HepG2 (cell line): Measurements from ENCODE around the gene ATP9B. TPM values are rescaled to one million over a fixed set of nuclear protein-coding genes. Genes with fewer than 3 reads are reported as not detected.

Source experiments
- ATAC-seq: fragments of 200-7000 bp; cut with Tn5 transposase; 3 replicates; pipeline ENCODE4 v1.9.1; 2020; ENCODE audit warnings: mild to moderate bottlenecking, moderate library complexity
- BruUV-seq: library from RNA; stranded (reverse); fragments of 400-500 nt; replicated peaks from 2 replicates; lab custom pipeline; 2021; lab: Mats Ljungman, UMichigan
- CTCF ChIA-PET: fragments of 300-600 bp; formaldehyde crosslinking; extraction: SDS; loops from one replicate; lab custom pipeline; 2021; ENCODE audit warnings: low total read pairs, inconsistent platforms, low intra/inter-chr PET ratio; lab: Yijun Ruan, JAX
- POLR2A ChIA-PET: fragments of 350-600 bp; sonication (Branson Sonifier 250); formaldehyde crosslinking; loops from one replicate; lab custom pipeline; 2020; ENCODE audit warnings: antibody characterized with exemption, inconsistent platforms; lab: Yijun Ruan, JAX
- DNase-seq: peaks from one replicate; pipeline ENCODE4 v3.0.0-alpha.2; 2015; ENCODE audit warnings: low spot score
- FAIRE-seq: peaks from 3 replicates; lab custom pipeline; 2011; peaks lifted over from hg19 to GRCh38; lab: Jason Lieb, UNC
- H2AFZ ChIP-seq: one replicate; pipeline ENCODE4 v1.6.1; 2011; ENCODE audit warnings: low read length, inconsistent platforms
- H3K27ac ChIP-seq: fragments of 300-600 bp; 3 replicates; pipeline ENCODE4 v1.8.0; 2011; ENCODE audit warnings: mixed run types, mild to moderate bottlenecking, mixed read lengths, low read length, inconsistent platforms; ENCODE audit not compliant: insufficient read depth; ENCODE audit errors: extremely low read length
- H3K27me3 ChIP-seq, 2 experiments: fragments of 200-600 bp in 1 of 2; 2 replicates in 1 of 2; 3 replicates in 1 of 2; pipeline versions ENCODE4 v1.6.0 to v1.8.0; 2011; ENCODE audit warnings: low read length in 2 of 2, mild to moderate bottlenecking in 2 of 2, moderate library complexity in 2 of 2, inconsistent platforms in 1 of 2; ENCODE audit not compliant: insufficient read depth in 2 of 2, control insufficient read depth in 1 of 2
- H3K36me3 ChIP-seq, 2 experiments: fragments of 200-600 bp in 1 of 2; replicated peaks in 1 of 2; 2 replicates in 1 of 2; 3 replicates in 1 of 2; pipeline versions ENCODE4 v1.5.1 to v1.8.0; 2011; ENCODE audit warnings: low read length in 2 of 2, inconsistent platforms in 1 of 2; ENCODE audit not compliant: insufficient read depth in 2 of 2, control insufficient read depth in 1 of 2
- H3K4me1 ChIP-seq: 2 replicates; pipeline ENCODE4 v1.5.1; 2012; ENCODE audit warnings: low read length, inconsistent platforms; ENCODE audit not compliant: insufficient read depth
- H3K4me2 ChIP-seq: 2 replicates; pipeline ENCODE4 v1.6.0; 2011; ENCODE audit warnings: low read depth, low read length, inconsistent platforms
- H3K4me3 ChIP-seq, 3 experiments: fragments of 200-600 bp in 1 of 3; sonication (generic), shearing (Covaris generic) in 1 of 3; replicated peaks in 1 of 3; 2 replicates each; pipeline ENCODE4 v1.5.1; 2011 to 2016; ENCODE audit warnings: low read length in 3 of 3, inconsistent platforms in 2 of 3, low read depth in 2 of 3, mild to moderate bottlenecking in 2 of 3, control low read depth in 1 of 3, mixed read lengths in 1 of 3; ENCODE audit not compliant: insufficient read depth in 1 of 3
- H3K79me2 ChIP-seq: one replicate; pipeline ENCODE4 v1.6.1; 2011; ENCODE audit warnings: low read length, inconsistent platforms; ENCODE audit not compliant: insufficient read depth
- H3K9ac ChIP-seq: 2 replicates; pipeline ENCODE4 v1.6.0; 2011; ENCODE audit warnings: mild to moderate bottlenecking, low read depth, low read length, inconsistent platforms; ENCODE audit not compliant: insufficient read depth
- H3K9me3 ChIP-seq: 2 replicates; pipeline ENCODE4 v1.5.1; 2012; ENCODE audit warnings: mild to moderate bottlenecking, low read length
- H4K20me1 ChIP-seq: 2 replicates; pipeline ENCODE4 v1.6.0; 2011; ENCODE audit warnings: inconsistent platforms, mild to moderate bottlenecking, low read length, moderate library complexity; ENCODE audit not compliant: insufficient read depth
- AHR ChIP-seq: IDR thresholded peaks from 2 replicates; pipeline ENCODE4 v1.6.1; 2018; ENCODE audit warnings: missing genetic modification reagents, missing compliant biosample characterization
- CEBPG ChIP-seq: IDR thresholded peaks from 2 replicates; pipeline ENCODE4 v1.6.1; 2016
- DMTF1 ChIP-seq: sonication (generic); formaldehyde crosslinking; IDR thresholded peaks from 2 replicates; pipeline ENCODE4 v1.4.0; 2020; ENCODE audit warnings: mild to moderate bottlenecking, missing genetic modification reagents
- DRAP1 ChIP-seq: IDR thresholded peaks from 2 replicates; pipeline ENCODE4 v1.6.1; 2016; ENCODE audit warnings: missing genetic modification reagents, missing compliant biosample characterization
- ELF4 ChIP-seq: sonication (generic); formaldehyde crosslinking; IDR thresholded peaks from 2 replicates; pipeline ENCODE4 v1.5.0; 2020; ENCODE audit warnings: missing genetic modification reagents, mild to moderate bottlenecking, moderate library complexity, borderline replicate concordance
- FOXA1 ChIP-seq, 2 experiments: fragments of 450-650 bp in 1 of 2; sonication (generic) in 1 of 2; formaldehyde crosslinking in 1 of 2; IDR thresholded peaks; 2 replicates each; pipeline versions ENCODE4 v1.4.0 to v1.6.1; 2016 to 2020; ENCODE audit warnings: missing genetic modification reagents in 1 of 2
- HMG20A ChIP-seq: IDR thresholded peaks from 2 replicates; pipeline ENCODE4 v1.6.1; 2016; ENCODE audit warnings: borderline replicate concordance
- JARID2 ChIP-seq: sonication (generic); formaldehyde crosslinking; IDR thresholded peaks from 2 replicates; pipeline ENCODE4 v1.8.1; 2023; ENCODE audit warnings: missing genetic modification reagents, inconsistent platforms; ENCODE audit not compliant: insufficient replicate concordance
- NFYC ChIP-seq: IDR thresholded peaks from 2 replicates; pipeline ENCODE4 v1.6.1; 2016; ENCODE audit warnings: missing genetic modification reagents, missing compliant biosample characterization
- POLR2AphosphoS5 ChIP-seq: IDR thresholded peaks from 2 replicates; pipeline ENCODE4 v1.6.1; 2012; ENCODE audit warnings: low read depth, low read length
- RBFOX2 ChIP-seq: fragments of 200-400 bp; formaldehyde crosslinking; IDR thresholded peaks from 2 replicates; pipeline ENCODE4 v1.6.1; 2017; ENCODE audit warnings: low read depth, mild to moderate bottlenecking, low read length
- SATB2 ChIP-seq: sonication (generic); formaldehyde crosslinking; IDR thresholded peaks from 2 replicates; pipeline ENCODE4 v1.5.0; 2020; ENCODE audit warnings: missing genetic modification reagents
- SMC3 ChIP-seq: IDR thresholded peaks from 2 replicates; pipeline ENCODE4 v1.6.1; 2011; ENCODE audit warnings: low read length, improper control_type of control experiment
- SP5 ChIP-seq: IDR thresholded peaks from 2 replicates; pipeline ENCODE4 v1.6.1; 2016; ENCODE audit warnings: low read depth, borderline replicate concordance
- STAG1 ChIP-seq: sonication (generic); formaldehyde crosslinking; IDR thresholded peaks from 2 replicates; pipeline ENCODE4 v1.4.0; 2020; ENCODE audit warnings: missing genetic modification reagents
- ZNF232 ChIP-seq: sonication (generic); formaldehyde crosslinking; IDR thresholded peaks from 2 replicates; pipeline ENCODE4 v1.4.0; 2020; ENCODE audit warnings: missing genetic modification reagents, borderline replicate concordance
- ZNF414 ChIP-seq: sonication (generic); formaldehyde crosslinking; IDR thresholded peaks from 2 replicates; pipeline ENCODE4 v1.5.0; 2020; ENCODE audit warnings: missing genetic modification reagents
- ZNF530 ChIP-seq: sonication (generic); formaldehyde crosslinking; IDR thresholded peaks from 2 replicates; pipeline ENCODE4 v1.5.0; 2020; ENCODE audit warnings: low read depth, mild to moderate bottlenecking, missing genetic modification reagents
- ZNF629 ChIP-seq: sonication (generic); formaldehyde crosslinking; conservative IDR thresholded peaks from 2 replicates; pipeline ENCODE4 v1.5.0; 2020; ENCODE audit warnings: missing genetic modification reagents
- ZNF687 ChIP-seq: sonication (generic); formaldehyde crosslinking; IDR thresholded peaks from 2 replicates; pipeline ENCODE4 v1.5.1; 2020; ENCODE audit warnings: mild to moderate bottlenecking, missing genetic modification reagents, moderate library complexity
- WGBS: methylation state at CpG from one replicate; pipeline ENCODE4 v1.1.6; 2017; ENCODE audit warnings: low lambda C conversion rate; 5-methylcytosine and 5-hydroxymethylcytosine counted together
- in situ Hi-C: cut with HindIII; loops from 2 replicates; pipeline ENCODE4 v1.10.0; 2017; ENCODE audit warnings: low pct_unique_long_range_greater_than_20kb; ENCODE audit not compliant: extremely low pct_ligation_motif_present
- intact Hi-C: fragments of 100-400 bp; cut with micrococcal nuclease; formaldehyde crosslinking; loops from one replicate; pipeline ENCODE4 v1.10.0; 2022; ENCODE audit not compliant: unreplicated experiment
- polyA plus RNA-seq, 8 experiments: library from polyadenylated mRNA; depleted of rRNA in 3 of 8; stranded (reverse) in 7 of 8; unstranded in 1 of 8; fragments of >200 nt; fragmentation: Illumina TruSeq in 4 of 8; extraction: Trizol in 4 of 8; gene quantifications; 2 replicates each; pipeline versions ENCODE4 v1.2.1 to v1.2.3, GENCODE V29; 2011 to 2016; ENCODE audit warnings: low read depth in 4 of 8, missing spikeins in 1 of 8, mixed read lengths in 1 of 8; ENCODE audit not compliant: insufficient read depth in 1 of 8
- total RNA-seq, 5 experiments: library from RNA; depleted of rRNA; stranded (reverse); fragments of >200 nt; fragmentation: Illumina TruSeq; extraction: Trizol; gene quantifications; 2 replicates each; pipeline ENCODE4 v1.2.3, GENCODE V29; 2016; ENCODE audit warnings: low read depth in 1 of 5

Gene ATP9B
- total and polyA plus RNA-seq, 2 of the 13 experiments (the other 11 are each of a cell fraction or from before 2014, with no cell fraction given), result 10.8 to 11.3 TPM

- H3K36me3 ChIP-seq, result no peaks in the 10 kb centered on the region; a peak in 1 of 5 replicates
- FAIRE-seq (no peak), ATAC-seq (peak; percentile 93), DNase-seq (peak; percentile 10)
- ChIA-PET POLR2A (no interaction called here), CTCF (no interaction called here)
- H3K4me2 ChIP-seq, result no peak overlapping the region
- no peaks in the 10 kb centered on the region for H3K9me3 ChIP-seq
- WGBS, result 97% methylated on average over 15 of the region's 17 CpGs
- intact Hi-C loops, result loop anchor here (10.0 kb wide), 1 partner anchor 292 kb away; no protein-coding TSS in a partner anchor
- no peaks in the 10 kb centered on the region for H4K20me1 ChIP-seq
- in situ Hi-C loops, result no loop called here
- H3K4me1 ChIP-seq, result no peaks in the 10 kb centered on the region
- no peak overlapping the region for H3K9ac ChIP-seq
- no TSS peak for BruUV-seq
- H3K27me3 ChIP-seq, result no peaks in the 10 kb centered on the region
- H3K79me2 ChIP-seq, result no peaks in the 10 kb centered on the region
- H3K4me3 ChIP-seq, result no peak overlapping the region
- no peak overlapping the region for H2AFZ ChIP-seq
- H3K27ac ChIP-seq, result no peak overlapping the region
- TF ChIP-seq DRAP1 (CRISPR knock-in tag) (no peak), HMG20A (CRISPR knock-in tag) (no peak), POLR2AphosphoS5 (no peak), SATB2 (CRISPR knock-in tag) (no peak), RBFOX2 (no peak), ZNF629 (CRISPR knock-in tag) (no peak), DMTF1 (CRISPR knock-in tag) (no peak), ZNF530 (CRISPR knock-in tag) (no peak), ZNF687 (CRISPR knock-in tag) (peak; percentile 16; the same call in 1 of the 2 replicates), ZNF414 (CRISPR knock-in tag) (no peak), CEBPG (no peak), FOXA1 (IDR thresholded peaks at IDR 0.05) (no peak), FOXA1 (CRISPR knock-in tag; IDR thresholded peaks at IDR 0.05) (no peak), JARID2 (CRISPR knock-in tag) (no peak), ELF4 (CRISPR knock-in tag) (no peak), SMC3 (peak; percentile 26; the same call in 1 of the 2 replicates), AHR (no peak), STAG1 (CRISPR knock-in tag) (peak; percentile 41; the same call in 1 of the 2 replicates), ZNF232 (CRISPR knock-in tag) (no peak), NFYC (CRISPR knock-in tag) (no peak), SP5 (CRISPR knock-in tag) (no peak)
These were observed 284.1 kb downstream of the ATP9B start for GRCh38 chr18:79353267-79353666.
